Caco-2 (cell line): ENCODE measurements around the gene TRIM7. TPM values are rescaled to one million over a fixed set of nuclear protein-coding genes. Genes with fewer than 3 reads are reported as not detected.
"Not testable (repeated sequence)": the region's sequence is repeated elsewhere in the genome, so short reads cannot be mapped to it uniquely, and the experiment has no call there.

ENCODE experiments used
- BruUV-seq: library from RNA; stranded (reverse); fragments of 400-500 nt; replicated peaks from 2 replicates; lab custom pipeline; 2021; lab: Mats Ljungman, UMichigan
- CTCF ChIA-PET: fragments of 300-600 bp; sonication (Branson Sonifier 250); formaldehyde crosslinking; loops from one replicate; lab custom pipeline; 2022; ENCODE audit warnings: antibody characterized with exemption; lab: Charles Lee
- POLR2A ChIA-PET: fragments of 300-600 bp; sonication (Branson Sonifier 250); formaldehyde crosslinking; loops from one replicate; lab custom pipeline; 2022; ENCODE audit warnings: antibody characterized with exemption; lab: Charles Lee
- DNase-seq, 2 experiments: peaks; one replicate each; pipeline versions ENCODE4 v3.0.0 to v3.0.0-alpha.2; 2020 to 2022
- H3K27me3 ChIP-seq: replicated peaks from 2 replicates; pipeline ENCODE4 v1.6.0; 2011; ENCODE audit warnings: low read length; ENCODE audit not compliant: control insufficient read depth, insufficient read depth
- H3K36me3 ChIP-seq: 2 replicates; pipeline ENCODE4 v1.5.1; 2011; ENCODE audit warnings: low read length; ENCODE audit not compliant: control insufficient read depth, insufficient read depth
- H3K4me1 ChIP-seq: fragments of 250-450 bp; sonication (Bioruptor Pico); 2 replicates; pipeline ENCODE4 v1.5.1; 2020; ENCODE audit warnings: mild to moderate bottlenecking
- H3K4me3 ChIP-seq: 2 replicates; pipeline ENCODE4 v1.5.1; 2011; ENCODE audit warnings: low read depth, mild to moderate bottlenecking, control low read depth, low read length
- H3K9me3 ChIP-seq: fragments of 250-450 bp; sonication (Bioruptor Pico); 2 replicates; pipeline ENCODE4 v1.5.1; 2020; ENCODE audit warnings: mild to moderate bottlenecking, moderate library complexity
- H3K27ac Mint-ChIP-seq: one replicate; pipeline ENCODE4 v1.8.0; 2022; ENCODE audit warnings: mixed read lengths; ENCODE audit not compliant: unreplicated experiment
- H3K27me3 Mint-ChIP-seq: one replicate; pipeline ENCODE4 v1.8.0; 2022; ENCODE audit warnings: mixed read lengths; ENCODE audit not compliant: insufficient read depth, unreplicated experiment
- H3K36me3 Mint-ChIP-seq: one replicate; pipeline ENCODE4 v1.8.0; 2022; ENCODE audit warnings: mild to moderate bottlenecking, mixed read lengths; ENCODE audit not compliant: insufficient read depth, unreplicated experiment
- H3K4me1 Mint-ChIP-seq: one replicate; pipeline ENCODE4 v1.8.0; 2022; ENCODE audit warnings: low read depth, mixed read lengths; ENCODE audit not compliant: unreplicated experiment
- H3K4me3 Mint-ChIP-seq: one replicate; pipeline ENCODE4 v1.8.0; 2022; ENCODE audit warnings: mild to moderate bottlenecking, moderate library complexity, mixed read lengths; ENCODE audit not compliant: unreplicated experiment
- H3K9me3 Mint-ChIP-seq: one replicate; pipeline ENCODE4 v1.8.0; 2022; ENCODE audit warnings: mixed read lengths; ENCODE audit not compliant: unreplicated experiment
- intact Hi-C: fragments of 100-400 bp; cut with micrococcal nuclease; formaldehyde crosslinking; loops from one replicate; pipeline ENCODE4 v1.10.0; 2022; ENCODE audit not compliant: unreplicated experiment
- total RNA-seq: library from RNA; stranded (reverse); gene quantifications from 2 replicates; pipeline ENCODE4 v1.2.3, GENCODE V29; 2022
- TF ChIP-seq, protein P1 (sequence below), 2 experiments: fragments of 200-600 bp in 1 of 2; IDR thresholded peaks; 1 replicate in 1 of 2; 2 replicates in 1 of 2; pipeline versions ENCODE4 v1.5.1 to v1.8.0; 2011 to 2022; ENCODE audit warnings: antibody characterized with exemption in 1 of 2, control low read depth in 1 of 2, inconsistent platforms in 1 of 2, low read depth in 1 of 2, low read length in 1 of 2, mild to moderate bottlenecking in 1 of 2, moderate library complexity in 1 of 2; ENCODE audit not compliant: insufficient read depth in 1 of 2, severe bottlenecking in 1 of 2, unreplicated experiment in 1 of 2

The TRIM7 gene
- total RNA-seq, 1 experiment from 2014 or later = 0.86 TPM

- H3K9me3 Mint-ChIP-seq, CTCF ChIA-PET, BruUV-seq: not testable (repeated sequence)
Measured at GRCh38 chr5:181209006-181209405, 4.0 kb upstream of the TRIM7 start.

DNA sequence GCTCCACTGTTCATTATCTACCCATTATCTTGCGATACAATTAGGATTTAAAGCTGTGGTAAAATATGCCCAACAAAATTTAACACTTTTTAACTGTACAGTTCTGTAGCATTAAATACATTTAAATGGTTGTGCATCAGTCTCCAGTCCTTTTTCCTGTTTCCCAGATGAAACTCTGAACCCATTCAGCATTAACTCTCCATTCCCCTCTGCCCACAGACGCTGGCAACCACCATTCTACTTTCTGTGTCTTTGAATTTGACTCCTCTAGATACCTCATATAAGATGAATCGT, 2.9 kb upstream of the TRIM7 start:
- intact Hi-C loops = loop anchor here (1.0 kb wide), 2 partner anchors 10 to 15 kb away; partner anchors contain the start of gene TRIM41
- BruUV-seq = no TSS peak
- Histone ChIP-seq H3K36me3 (no peaks in the 10 kb centered on the region), H3K27me3 (no peaks in the 10 kb centered on the region), H3K4me1 (no peaks in the 10 kb centered on the region), H3K9me3 (no peaks in the 10 kb centered on the region), H3K4me3 (peak overlapping the region; percentile 3; the same call in 1 of the 2 replicates)
- Mint-ChIP-seq H3K27me3 (peaks cover 16% of the 10 kb centered on the region), H3K36me3 (peaks cover 35% of the 10 kb centered on the region), H3K4me3 (peak overlapping the region; percentile 82), H3K4me1 (peaks cover 28% of the 10 kb centered on the region), H3K9me3 (no peaks in the 10 kb centered on the region), H3K27ac (peak overlapping the region; percentile 91)
- ChIA-PET POLR2A (interaction anchor here (0.6 to 1.5 kb wide), 5 partner anchors 16 to 170 kb away, joined by 3 to 15 read pairs (median 6); partner anchors contain the start of gene TRIM41), CTCF (interaction anchor here (0.8 to 3.3 kb wide), 4 partner anchors 10 to 35 kb away, joined by 4 to 12 read pairs (median 5); no protein-coding TSS in a partner anchor)
- DNase-seq = no peak
- TF ChIP-seq, protein P1, sequence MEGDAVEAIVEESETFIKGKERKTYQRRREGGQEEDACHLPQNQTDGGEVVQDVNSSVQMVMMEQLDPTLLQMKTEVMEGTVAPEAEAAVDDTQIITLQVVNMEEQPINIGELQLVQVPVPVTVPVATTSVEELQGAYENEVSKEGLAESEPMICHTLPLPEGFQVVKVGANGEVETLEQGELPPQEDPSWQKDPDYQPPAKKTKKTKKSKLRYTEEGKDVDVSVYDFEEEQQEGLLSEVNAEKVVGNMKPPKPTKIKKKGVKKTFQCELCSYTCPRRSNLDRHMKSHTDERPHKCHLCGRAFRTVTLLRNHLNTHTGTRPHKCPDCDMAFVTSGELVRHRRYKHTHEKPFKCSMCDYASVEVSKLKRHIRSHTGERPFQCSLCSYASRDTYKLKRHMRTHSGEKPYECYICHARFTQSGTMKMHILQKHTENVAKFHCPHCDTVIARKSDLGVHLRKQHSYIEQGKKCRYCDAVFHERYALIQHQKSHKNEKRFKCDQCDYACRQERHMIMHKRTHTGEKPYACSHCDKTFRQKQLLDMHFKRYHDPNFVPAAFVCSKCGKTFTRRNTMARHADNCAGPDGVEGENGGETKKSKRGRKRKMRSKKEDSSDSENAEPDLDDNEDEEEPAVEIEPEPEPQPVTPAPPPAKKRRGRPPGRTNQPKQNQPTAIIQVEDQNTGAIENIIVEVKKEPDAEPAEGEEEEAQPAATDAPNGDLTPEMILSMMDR (IDR thresholded peaks at IDR 0.05; ENCODE audit: insufficient read depth in 1 of 2, low read depth in 1 of 2, low read length in 1 of 2, severe bottlenecking in 1 of 2, unreplicated experiment in 1 of 2) = no peak

More at GRCh38 chr5:181209006-181209405, 4.0 kb upstream of the TRIM7 start:
- peaks cover 20% of the 10 kb centered on the region for H3K27me3 Mint-ChIP-seq
- H3K9me3 ChIP-seq, H3K4me3 Mint-ChIP-seq, H3K4me1 ChIP-seq, H3K4me3 ChIP-seq, H3K36me3 ChIP-seq, intact Hi-C loops, DNase-seq, POLR2A ChIA-PET, H3K27ac Mint-ChIP-seq, H3K27me3 ChIP-seq: not testable (repeated sequence)
- peaks cover 28% of the 10 kb centered on the region for H3K4me1 Mint-ChIP-seq
- peaks cover 33% of the 10 kb centered on the region for H3K36me3 Mint-ChIP-seq

- Mint-ChIP-seq H3K4me3 (peak overlapping the region; percentile 82), H3K4me1 (peaks cover 28% of the 10 kb centered on the region), H3K36me3 (peaks cover 35% of the 10 kb centered on the region), H3K27me3 (peaks cover 15% of the 10 kb centered on the region), H3K27ac (peak overlapping the region; percentile 91), H3K9me3 (no peaks in the 10 kb centered on the region)
- TF ChIP-seq, protein P1 (IDR thresholded peaks at IDR 0.05; ENCODE audit: insufficient read depth in 1 of 2, low read depth in 1 of 2, low read length in 1 of 2, severe bottlenecking in 1 of 2, unreplicated experiment in 1 of 2) = no peak
- CTCF ChIA-PET = interaction anchor here (0.6 to 3.3 kb wide), 5 partner anchors 10 to 45 kb away, joined by 3 to 12 read pairs (median 5); no protein-coding TSS in a partner anchor
- Histone ChIP-seq H3K4me1 (no peaks in the 10 kb centered on the region), H3K27me3 (no peaks in the 10 kb centered on the region), H3K36me3 (no peaks in the 10 kb centered on the region), H3K4me3 (peak overlapping the region; percentile 50), H3K9me3 (no peaks in the 10 kb centered on the region)
- DNase-seq = peak; percentile 87 to 88
- BruUV-seq = no TSS peak
- intact Hi-C loops = loop anchor here (1.0 kb wide), 2 partner anchors 11 to 16 kb away; partner anchors contain the start of gene TRIM41
- POLR2A ChIA-PET = interaction anchor here (0.6 to 1.5 kb wide), 8 partner anchors 16 to 170 kb away, joined by 3 to 15 read pairs (median 6); partner anchors contain the start of gene TRIM41
Measured at GRCh38 chr5:181207214-181207959, 2.4 kb upstream of the TRIM7 start.
